DOHH2 (cell line): ENCODE measurements around the gene PLXNB3.

Experiments
- H3F3A ChIP-seq: fragments of 200-600 bp; sonication (generic), shearing (Covaris generic); 2 replicates; pipeline ENCODE4 v1.6.0; 2016; ENCODE audit warnings: antibody characterized with exemption, mild to moderate bottlenecking; ENCODE audit not compliant: control insufficient read depth, insufficient read depth
- H3K27ac ChIP-seq: fragments of 200-600 bp; sonication (generic); 2 replicates; pipeline ENCODE4 v1.5.1; 2014; ENCODE audit warnings: low read depth, mild to moderate bottlenecking, low read length, moderate library complexity
- H3K27me3 ChIP-seq: fragments of 200-600 bp; sonication (generic); 2 replicates; pipeline ENCODE4 v1.6.1; 2014; ENCODE audit warnings: mild to moderate bottlenecking, low read length, mixed read lengths; ENCODE audit not compliant: control insufficient read depth
- H3K36me3 ChIP-seq: fragments of 200-600 bp; sonication (generic); 2 replicates; pipeline ENCODE4 v1.6.1; 2014; ENCODE audit warnings: mild to moderate bottlenecking, low read length, moderate library complexity, mixed read lengths; ENCODE audit not compliant: control insufficient read depth
- H3K4me1 ChIP-seq: fragments of 200-600 bp; sonication (generic); 2 replicates; pipeline ENCODE4 v1.6.1; 2014; ENCODE audit warnings: mild to moderate bottlenecking, low read length, mixed read lengths; ENCODE audit not compliant: control insufficient read depth
- H3K4me2 ChIP-seq: fragments of 200-600 bp; sonication (generic); 2 replicates; pipeline ENCODE4 v1.6.0; 2014; ENCODE audit warnings: mild to moderate bottlenecking, low read length, moderate library complexity
- H3K4me3 ChIP-seq: fragments of 200-600 bp; sonication (generic); 2 replicates; pipeline ENCODE4 v1.5.1; 2014; ENCODE audit warnings: mild to moderate bottlenecking, low read length, mixed read lengths
- H3K79me2 ChIP-seq: fragments of 200-600 bp; sonication (generic); 2 replicates; pipeline ENCODE4 v1.6.1; 2014; ENCODE audit warnings: mild to moderate bottlenecking, low read length, mixed read lengths; ENCODE audit not compliant: control insufficient read depth
- H3K9me2 ChIP-seq: fragments of 200-600 bp; sonication (generic); replicated peaks from 2 replicates; pipeline ENCODE4 v1.6.1; 2014; ENCODE audit warnings: mild to moderate bottlenecking, low read length, mixed read lengths; ENCODE audit not compliant: control insufficient read depth
- H3K9me3 ChIP-seq: fragments of 200-600 bp; sonication (generic); 2 replicates; pipeline ENCODE4 v1.6.1; 2014; ENCODE audit warnings: antibody characterized with exemption, low read length, mixed read lengths; ENCODE audit not compliant: control insufficient read depth, insufficient read depth
- H4K20me1 ChIP-seq: fragments of 200-600 bp; sonication (generic); 2 replicates; pipeline ENCODE4 v1.6.0; 2014; ENCODE audit warnings: low read depth, mild to moderate bottlenecking, antibody characterized with exemption, low read length, moderate library complexity; ENCODE audit not compliant: control insufficient read depth, insufficient read depth
- EZH2phosphoT487 ChIP-seq: fragments of 200-600 bp; sonication (generic); IDR thresholded peaks from 2 replicates; pipeline ENCODE4 v1.6.1; 2017; ENCODE audit warnings: borderline replicate concordance, mild to moderate bottlenecking, antibody characterized with exemption, low read length, moderate library complexity, mixed read lengths
- TF ChIP-seq, protein P1 (sequence below): fragments of 200-600 bp; sonication (generic); IDR thresholded peaks from one replicate; pipeline ENCODE4 v1.5.1; 2014; ENCODE audit warnings: antibody characterized with exemption, mild to moderate bottlenecking, low read depth, low read length; ENCODE audit not compliant: poor library complexity, severe bottlenecking

The PLXNB3 gene

DNA sequence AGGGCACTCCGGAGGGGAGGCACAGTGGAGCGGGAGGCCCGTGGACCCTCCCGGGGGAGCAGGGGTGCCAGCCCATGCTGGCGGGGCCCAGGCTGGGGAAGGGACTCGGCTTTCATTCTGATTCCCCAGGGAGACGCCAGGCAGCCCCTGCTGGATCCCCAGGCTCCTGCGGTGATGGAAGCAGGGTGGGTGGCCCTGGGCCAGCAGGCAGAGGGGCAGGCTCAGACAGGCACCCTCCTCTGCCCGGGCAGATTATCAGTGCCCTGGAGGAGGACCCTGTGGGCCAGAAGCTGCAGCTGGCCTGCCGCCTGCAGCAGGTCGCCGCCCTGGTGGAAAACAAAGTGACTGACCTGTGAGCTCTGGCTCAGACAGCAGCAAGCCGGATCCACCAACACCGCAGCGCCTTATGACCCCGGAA is 14.6 kb downstream of the PLXNB3 start:
- Histone ChIP-seq H3K4me1 (no peaks in the 10 kb centered on the region), H3F3A (no peaks in the 10 kb centered on the region), H3K9me3 (no peaks in the 10 kb centered on the region), H3K79me2 (no peaks in the 10 kb centered on the region), H3K4me2 (no peak overlapping the region), H3K4me3 (no peak overlapping the region), H3K36me3 (no peaks in the 10 kb centered on the region), H3K27me3 (no peaks in the 10 kb centered on the region), H3K27ac (no peak overlapping the region), H3K9me2 (no peaks in the 10 kb centered on the region), H4K20me1 (no peaks in the 10 kb centered on the region)
- TF ChIP-seq, protein P1, sequence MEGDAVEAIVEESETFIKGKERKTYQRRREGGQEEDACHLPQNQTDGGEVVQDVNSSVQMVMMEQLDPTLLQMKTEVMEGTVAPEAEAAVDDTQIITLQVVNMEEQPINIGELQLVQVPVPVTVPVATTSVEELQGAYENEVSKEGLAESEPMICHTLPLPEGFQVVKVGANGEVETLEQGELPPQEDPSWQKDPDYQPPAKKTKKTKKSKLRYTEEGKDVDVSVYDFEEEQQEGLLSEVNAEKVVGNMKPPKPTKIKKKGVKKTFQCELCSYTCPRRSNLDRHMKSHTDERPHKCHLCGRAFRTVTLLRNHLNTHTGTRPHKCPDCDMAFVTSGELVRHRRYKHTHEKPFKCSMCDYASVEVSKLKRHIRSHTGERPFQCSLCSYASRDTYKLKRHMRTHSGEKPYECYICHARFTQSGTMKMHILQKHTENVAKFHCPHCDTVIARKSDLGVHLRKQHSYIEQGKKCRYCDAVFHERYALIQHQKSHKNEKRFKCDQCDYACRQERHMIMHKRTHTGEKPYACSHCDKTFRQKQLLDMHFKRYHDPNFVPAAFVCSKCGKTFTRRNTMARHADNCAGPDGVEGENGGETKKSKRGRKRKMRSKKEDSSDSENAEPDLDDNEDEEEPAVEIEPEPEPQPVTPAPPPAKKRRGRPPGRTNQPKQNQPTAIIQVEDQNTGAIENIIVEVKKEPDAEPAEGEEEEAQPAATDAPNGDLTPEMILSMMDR: peak; percentile 10
- TF ChIP-seq EZH2phosphoT487: no peak

DNA sequence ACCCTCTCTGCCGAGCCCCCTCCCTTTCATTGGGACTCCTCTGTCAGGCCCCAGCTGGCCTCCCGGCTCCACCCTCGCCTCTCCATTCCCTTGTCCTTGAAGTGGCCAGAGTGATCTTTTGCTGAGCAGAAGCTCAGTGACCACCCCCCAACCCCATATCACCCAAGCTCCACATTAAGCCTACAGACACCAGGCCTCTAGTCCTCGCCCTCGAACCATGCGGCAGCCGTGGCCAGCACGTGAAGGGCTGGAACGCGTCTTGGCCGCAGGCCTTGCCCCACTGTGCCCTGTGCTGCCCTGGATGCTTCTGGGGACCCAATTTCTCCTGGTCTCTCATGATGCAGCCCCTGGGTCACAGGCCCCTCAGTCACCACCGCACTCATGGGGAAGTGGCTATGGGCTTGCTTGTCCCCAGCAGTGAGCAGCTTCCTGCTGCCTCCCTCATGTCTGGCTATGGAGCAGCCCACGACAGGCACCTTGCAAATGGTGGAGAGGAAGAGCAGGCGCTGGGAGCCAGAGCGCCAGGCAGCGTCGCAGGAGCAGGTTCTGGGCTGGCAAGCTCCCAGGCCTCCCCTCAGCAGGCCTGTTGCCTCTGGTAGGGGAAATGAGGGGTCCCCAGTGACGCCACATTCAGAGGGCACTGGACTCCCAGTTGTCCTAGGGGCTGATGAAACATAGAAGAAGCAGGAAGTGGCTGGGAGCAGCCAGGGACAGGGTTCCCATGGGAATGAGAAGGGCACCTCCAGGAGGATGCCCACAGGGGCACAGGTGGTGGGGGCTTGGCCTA is 16.0 kb downstream of the PLXNB3 start:
- H3K4me1 ChIP-seq: no peaks in the 10 kb centered on the region
- no peak overlapping the region for H3K27ac ChIP-seq
- H3K36me3 ChIP-seq: no peaks in the 10 kb centered on the region
- no peaks in the 10 kb centered on the region for H3K9me2 ChIP-seq
- TF ChIP-seq, protein P1: no peak
- TF ChIP-seq EZH2phosphoT487: no peak
- no peak overlapping the region for H3K4me3 ChIP-seq
- no peaks in the 10 kb centered on the region for H3K79me2 ChIP-seq
- H3K9me3 ChIP-seq: no peaks in the 10 kb centered on the region
- no peak overlapping the region for H3K4me2 ChIP-seq
- no peaks in the 10 kb centered on the region for H3K27me3 ChIP-seq
- no peaks in the 10 kb centered on the region for H3F3A ChIP-seq
- no peaks in the 10 kb centered on the region for H4K20me1 ChIP-seq

DNA sequence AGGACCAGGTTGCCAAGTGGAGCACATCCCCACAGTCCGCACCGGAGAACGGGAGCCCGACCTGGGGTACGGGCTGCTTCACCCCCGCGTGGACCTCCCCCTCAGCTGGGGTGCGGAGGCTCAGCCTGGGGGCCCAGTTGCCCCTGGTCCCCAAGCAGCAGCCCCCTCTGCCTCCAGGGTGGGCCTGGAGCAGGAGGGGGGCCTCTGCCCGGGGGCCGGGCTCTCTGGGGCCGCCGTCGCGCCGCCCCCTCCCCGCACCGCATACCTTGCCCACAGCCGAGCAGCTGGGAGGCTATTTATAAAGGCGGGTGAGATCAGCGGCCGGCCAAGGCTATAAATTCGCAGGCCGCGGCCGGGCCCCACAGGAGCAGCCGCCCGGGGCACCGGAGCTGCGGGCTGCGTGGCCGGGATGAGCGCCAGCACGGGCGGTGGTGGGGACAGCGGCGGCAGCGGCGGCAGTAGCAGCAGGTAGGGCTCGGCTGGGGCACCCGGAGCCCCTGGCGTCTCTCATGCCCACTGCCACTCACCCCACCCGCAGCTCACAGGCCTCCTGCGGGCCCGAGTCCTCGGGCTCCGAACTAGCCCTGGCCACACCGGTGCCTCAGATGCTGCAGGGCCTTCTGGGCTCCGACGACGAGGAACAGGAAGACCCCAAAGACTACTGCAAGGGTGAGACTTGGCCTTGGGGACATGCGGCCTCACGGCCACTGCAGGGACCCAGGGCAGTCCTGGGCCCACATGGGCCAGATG is 16.8 kb downstream of the PLXNB3 start, which contains the start of gene SRPK3:
TSS of gene SRPK3 (plus strand) at position 364 of the 750 bp plus-strand sequence. CDS start at position 410, 46 bp downstream.
- no peaks in the 10 kb centered on the region for H3K79me2 ChIP-seq
- no peak within 1 kb of the TSS for H3K4me3 ChIP-seq
- no peaks in the 10 kb centered on the region for H3F3A ChIP-seq
- H3K9me2 ChIP-seq: no peaks in the 10 kb centered on the region
- no peak for TF ChIP-seq EZH2phosphoT487
- TF ChIP-seq, protein P1: no peak
- no peaks in the 10 kb centered on the region for H3K27me3 ChIP-seq
- H3K4me2 ChIP-seq: no peak within 1 kb of the TSS
- no peaks in the 10 kb centered on the region for H3K4me1 ChIP-seq
- no peak within 1 kb of the TSS for H3K27ac ChIP-seq
- H4K20me1 ChIP-seq: no peaks in the 10 kb centered on the region
- no peaks in the 10 kb centered on the region for H3K36me3 ChIP-seq
- no peaks in the 10 kb centered on the region for H3K9me3 ChIP-seq
